ENCODE data around the gene FMO5. TPM values are rescaled to one million over a fixed set of nuclear protein-coding genes. Genes with fewer than 3 reads are reported as not detected.
"Not testable (repeated sequence)": the region's sequence is repeated elsewhere in the genome, so short reads cannot be mapped to it uniquely, and the experiment has no call there.

FMO5 gene
- total RNA-seq, 2 experiments from 2014 or later = 1.7 to 3.9 TPM

- no peak for DNase-seq (ENCODE audit: low spot score)
- Histone ChIP-seq H3K36me3 (ENCODE audit: insufficient read depth, low read length) (no peaks in the 10 kb centered on the region), H3K79me2 (ENCODE audit: insufficient read depth, low read depth, low read length) (no peaks in the 10 kb centered on the region), H3K9me3 (ENCODE audit: low read length) (0 out of 2 replicates have a peak, but pooled peaks cover 12% of the 10 kb centered on the region), H3K9me2 (ENCODE audit: insufficient read depth, low read length) (no peaks in the 10 kb centered on the region), H3K4me3 (ENCODE audit: low read depth, low read length, poor library complexity, severe bottlenecking) (no peak overlapping the region), H2AFZ (ENCODE audit: low read length) (no peak overlapping the region), H3K27ac (ENCODE audit: low read depth, low read length, poor library complexity, severe bottlenecking) (no peak overlapping the region), H3K4me2 (ENCODE audit: low read length) (no peak overlapping the region), H4K20me1 (ENCODE audit: insufficient read depth, low read length) (no peaks in the 10 kb centered on the region), H3K4me1 (ENCODE audit: insufficient read depth, low read length, poor library complexity, severe bottlenecking) (no peaks in the 10 kb centered on the region)
- CTCF ChIA-PET (ENCODE audit: unreplicated experiment) = no interaction called here
- TF ChIP-seq, protein P1, sequence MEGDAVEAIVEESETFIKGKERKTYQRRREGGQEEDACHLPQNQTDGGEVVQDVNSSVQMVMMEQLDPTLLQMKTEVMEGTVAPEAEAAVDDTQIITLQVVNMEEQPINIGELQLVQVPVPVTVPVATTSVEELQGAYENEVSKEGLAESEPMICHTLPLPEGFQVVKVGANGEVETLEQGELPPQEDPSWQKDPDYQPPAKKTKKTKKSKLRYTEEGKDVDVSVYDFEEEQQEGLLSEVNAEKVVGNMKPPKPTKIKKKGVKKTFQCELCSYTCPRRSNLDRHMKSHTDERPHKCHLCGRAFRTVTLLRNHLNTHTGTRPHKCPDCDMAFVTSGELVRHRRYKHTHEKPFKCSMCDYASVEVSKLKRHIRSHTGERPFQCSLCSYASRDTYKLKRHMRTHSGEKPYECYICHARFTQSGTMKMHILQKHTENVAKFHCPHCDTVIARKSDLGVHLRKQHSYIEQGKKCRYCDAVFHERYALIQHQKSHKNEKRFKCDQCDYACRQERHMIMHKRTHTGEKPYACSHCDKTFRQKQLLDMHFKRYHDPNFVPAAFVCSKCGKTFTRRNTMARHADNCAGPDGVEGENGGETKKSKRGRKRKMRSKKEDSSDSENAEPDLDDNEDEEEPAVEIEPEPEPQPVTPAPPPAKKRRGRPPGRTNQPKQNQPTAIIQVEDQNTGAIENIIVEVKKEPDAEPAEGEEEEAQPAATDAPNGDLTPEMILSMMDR (conservative IDR thresholded peaks at IDR 0.05; ENCODE audit: low read length) = no peak
- TF ChIP-seq EZH2phosphoT487 (IDR thresholded peaks at IDR 0.05; ENCODE audit: borderline replicate concordance, low read depth, low read length) = no peak
- POLR2A ChIA-PET = no interaction called here
- intact Hi-C loops (cut with micrococcal nuclease; ENCODE audit: unreplicated experiment) = no loop called here
- BruUV-seq (replicated peaks) = no TSS peak
These were observed 10.7 kb upstream of the FMO5 start for GRCh38 chr1:147235822-147236221.

DNA sequence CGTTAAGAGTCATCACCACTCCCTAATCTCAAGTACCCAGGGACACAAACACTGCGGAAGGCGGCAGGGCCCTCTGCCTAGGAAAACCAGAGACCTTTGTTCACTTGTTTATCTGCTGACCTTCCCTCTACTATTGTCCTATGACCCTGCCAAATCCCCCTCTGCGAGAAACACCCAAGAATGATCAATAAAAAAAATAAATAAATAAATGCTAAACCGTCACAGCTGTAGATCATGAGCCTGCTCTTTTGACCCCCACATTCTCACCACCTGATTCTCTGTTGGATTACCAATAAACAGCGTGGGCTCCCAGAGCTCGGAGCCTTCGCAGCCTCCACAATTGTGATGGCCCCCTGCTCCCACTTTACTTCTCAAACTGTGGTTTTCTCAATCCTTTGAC, 8.8 kb upstream of the FMO5 start:
- BruUV-seq (replicated peaks); CTCF ChIA-PET (ENCODE audit: unreplicated experiment); H3K4me2 ChIP-seq (ENCODE audit: low read length); intact Hi-C loops (cut with micrococcal nuclease; ENCODE audit: unreplicated experiment); H3K9me2 ChIP-seq (ENCODE audit: insufficient read depth, low read length); H3K4me3 ChIP-seq (ENCODE audit: low read depth, low read length, poor library complexity, severe bottlenecking); H4K20me1 ChIP-seq (ENCODE audit: insufficient read depth, low read length); POLR2A ChIA-PET; H3K79me2 ChIP-seq (ENCODE audit: insufficient read depth, low read depth, low read length); H3K27ac ChIP-seq (ENCODE audit: low read depth, low read length, poor library complexity, severe bottlenecking); DNase-seq (ENCODE audit: low spot score); H3K4me1 ChIP-seq (ENCODE audit: insufficient read depth, low read length, poor library complexity, severe bottlenecking); H2AFZ ChIP-seq (ENCODE audit: low read length); H3K36me3 ChIP-seq (ENCODE audit: insufficient read depth, low read length): not testable (repeated sequence)
- H3K9me3 ChIP-seq (ENCODE audit: low read length) = 0 out of 2 replicates have a peak, but pooled peaks cover 12% of the 10 kb centered on the region

DNA sequence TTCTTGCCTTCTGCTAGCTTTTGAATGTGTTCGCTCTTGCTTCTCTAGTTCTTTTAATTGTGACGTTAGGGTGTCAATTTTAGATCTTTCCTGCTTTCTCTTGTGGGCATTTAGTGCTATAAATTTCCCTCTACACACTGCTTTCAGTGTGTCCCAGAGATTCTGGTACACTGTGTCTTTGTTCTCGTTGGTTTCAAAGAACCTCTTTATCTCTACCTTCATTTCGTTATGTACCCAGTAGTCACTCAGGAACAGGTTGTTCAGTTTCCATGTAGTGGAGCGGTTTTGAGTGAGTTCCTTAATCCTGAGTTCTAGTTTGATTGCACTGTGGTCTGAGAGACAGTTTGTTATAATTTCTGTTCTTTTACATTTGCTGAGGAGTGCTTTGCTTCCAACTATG, 5.9 kb upstream of the FMO5 start:
- BruUV-seq (replicated peaks); H2AFZ ChIP-seq (ENCODE audit: low read length); H3K9me2 ChIP-seq (ENCODE audit: insufficient read depth, low read length); H3K36me3 ChIP-seq (ENCODE audit: insufficient read depth, low read length); POLR2A ChIA-PET; H3K27ac ChIP-seq (ENCODE audit: low read depth, low read length, poor library complexity, severe bottlenecking); intact Hi-C loops (cut with micrococcal nuclease; ENCODE audit: unreplicated experiment); H3K4me2 ChIP-seq (ENCODE audit: low read length); H3K4me3 ChIP-seq (ENCODE audit: low read depth, low read length, poor library complexity, severe bottlenecking); H3K4me1 ChIP-seq (ENCODE audit: insufficient read depth, low read length, poor library complexity, severe bottlenecking); DNase-seq (ENCODE audit: low spot score); H3K9me3 ChIP-seq (ENCODE audit: low read length); H4K20me1 ChIP-seq (ENCODE audit: insufficient read depth, low read length); CTCF ChIA-PET (ENCODE audit: unreplicated experiment); H3K79me2 ChIP-seq (ENCODE audit: insufficient read depth, low read depth, low read length): not testable (repeated sequence)
